GM12878 (cell line): ENCODE results near the gene MYO3B. TPM values are rescaled to one million over a fixed set of nuclear protein-coding genes. Genes with fewer than 3 reads are reported as not detected.

Experiments
- ATAC-seq: fragments of 200-7000 bp; cut with Tn5 transposase; 3 replicates; pipeline ENCODE4 v1.9.1; 2020; ENCODE audit warnings: mild to moderate bottlenecking, moderate library complexity
- BruUV-seq: library from RNA; stranded (reverse); fragments of 400-500 nt; replicated peaks from 2 replicates; lab custom pipeline; 2021; lab: Mats Ljungman, UMichigan
- CTCF ChIA-PET: fragments of 300-600 bp; sonication (Branson Sonifier 250); formaldehyde crosslinking; extraction: SDS; loops from one replicate; lab custom pipeline; 2021; ENCODE audit warnings: inconsistent platforms; lab: Yijun Ruan, JAX
- POLR2A ChIA-PET: fragments of 350-600 bp; formaldehyde crosslinking; extraction: SDS; loops from one replicate; lab custom pipeline; 2021; ENCODE audit warnings: inconsistent platforms; lab: Charles Lee
- RAD21 ChIA-PET: fragments of 300-600 bp; sonication (Branson Sonifier 250); formaldehyde crosslinking; loops from one replicate; lab custom pipeline; 2023; ENCODE audit warnings: antibody characterized with exemption; ENCODE audit not compliant: unreplicated experiment; lab: Charles Lee
- SMC1A ChIA-PET: fragments of 300-600 bp; sonication (Branson Sonifier 250); formaldehyde crosslinking; loops from one replicate; lab custom pipeline; 2023; ENCODE audit not compliant: unreplicated experiment, uncharacterized antibody; lab: Charles Lee
- DNase-seq: peaks from one replicate; pipeline ENCODE4 v3.0.0-alpha.2; 2011; ENCODE audit warnings: low read depth, low spot score
- FAIRE-seq: peaks from 3 replicates; lab custom pipeline; 2011; peaks lifted over from hg19 to GRCh38; lab: Jason Lieb, UNC
- H2AFZ ChIP-seq: 2 replicates; pipeline ENCODE4 v1.6.0; 2011; ENCODE audit warnings: low read depth, low read length, control low read depth; ENCODE audit not compliant: control insufficient read depth
- H3K27ac ChIP-seq: 2 replicates; pipeline ENCODE4 v1.5.1; 2011; ENCODE audit warnings: control low read depth; ENCODE audit not compliant: control insufficient read depth, insufficient read depth
- H3K27me3 ChIP-seq, 2 experiments: replicated peaks in 1 of 2; 2 replicates each; pipeline versions ENCODE4 v1.6.0 to v1.6.1; 2011; ENCODE audit warnings: low read length in 1 of 2; ENCODE audit not compliant: control insufficient read depth in 2 of 2, insufficient read depth in 2 of 2
- H3K36me3 ChIP-seq, 2 experiments: 2 replicates each; pipeline ENCODE4 v1.5.1; 2011; ENCODE audit warnings: low read length in 1 of 2; ENCODE audit not compliant: control insufficient read depth in 2 of 2, insufficient read depth in 2 of 2
- H3K4me1 ChIP-seq: 2 replicates; pipeline ENCODE4 v1.6.1; 2011; ENCODE audit warnings: mild to moderate bottlenecking, low read length, moderate library complexity, mixed read lengths; ENCODE audit not compliant: control insufficient read depth, insufficient read depth
- H3K4me2 ChIP-seq: 2 replicates; pipeline ENCODE4 v1.6.0; 2011; ENCODE audit warnings: control low read depth; ENCODE audit not compliant: control insufficient read depth, insufficient read depth
- H3K4me3 ChIP-seq: fragments of 200-600 bp; sonication (generic); 2 replicates; pipeline ENCODE4 v1.5.1; 2016
- H3K79me2 ChIP-seq: 2 replicates; pipeline ENCODE4 v1.6.0; 2011; ENCODE audit warnings: low read length; ENCODE audit not compliant: control insufficient read depth, insufficient read depth
- H3K9ac ChIP-seq: 2 replicates; pipeline ENCODE4 v1.8.0; 2011; ENCODE audit warnings: low read length, control low read depth, mixed read lengths; ENCODE audit not compliant: control insufficient read depth, insufficient read depth
- H3K9me3 ChIP-seq: replicated peaks from 3 replicates; pipeline ENCODE4 v1.5.1; 2011; ENCODE audit warnings: mild to moderate bottlenecking, low read length; ENCODE audit not compliant: control insufficient read depth, insufficient read depth
- H4K20me1 ChIP-seq: 2 replicates; pipeline ENCODE4 v1.6.0; 2011; ENCODE audit not compliant: control insufficient read depth, insufficient read depth
- BRCA1 ChIP-seq: IDR thresholded peaks from 2 replicates; pipeline ENCODE4 v1.6.1; 2011; ENCODE audit warnings: low read depth, low read length, improper control_type of control experiment
- CREM ChIP-seq: IDR thresholded peaks from 2 replicates; pipeline ENCODE4 v1.6.1; 2014; ENCODE audit warnings: antibody characterized with exemption, low read depth
- EP300 ChIP-seq, 2 experiments: fragments of 150-350 bp in 1 of 2; IDR thresholded peaks; 2 replicates each; pipeline ENCODE4 v1.6.1; 2011 to 2012; ENCODE audit warnings: low read depth in 2 of 2, low read length in 2 of 2, borderline replicate concordance in 1 of 2, improper control_type of control experiment in 1 of 2, inconsistent platforms in 1 of 2; ENCODE audit not compliant: control insufficient read depth in 1 of 2
- GABPA ChIP-seq: IDR thresholded peaks from 2 replicates; pipeline ENCODE4 v1.6.1; 2014; ENCODE audit warnings: antibody characterized with exemption, low read depth, mild to moderate bottlenecking, inconsistent platforms
- HDAC2 ChIP-seq: fragments of 200-600 bp; sonication (generic); IDR thresholded peaks from 2 replicates; pipeline ENCODE4 v1.6.1; 2017
- MTA3 ChIP-seq: IDR thresholded peaks from 2 replicates; pipeline ENCODE4 v1.6.1; 2012; ENCODE audit warnings: low read length, inconsistent platforms, borderline replicate concordance
- NR2C2 ChIP-seq: IDR thresholded peaks from 2 replicates; pipeline ENCODE4 v1.6.1; 2011; ENCODE audit warnings: borderline replicate concordance, low read depth; ENCODE audit not compliant: control insufficient read depth, insufficient read length
- POLR2AphosphoS2 ChIP-seq: IDR thresholded peaks from 2 replicates; pipeline ENCODE4 v1.6.1; 2011; ENCODE audit warnings: low read depth, mild to moderate bottlenecking, low read length, improper control_type of control experiment, moderate library complexity
- POU2F2 ChIP-seq: IDR thresholded peaks from 3 replicates; pipeline ENCODE4 v1.6.1; 2011; ENCODE audit warnings: low read depth, mild to moderate bottlenecking, low read length, borderline replicate concordance
- RB1 ChIP-seq: fragments of 450-650 bp; formaldehyde crosslinking; IDR thresholded peaks from 2 replicates; pipeline ENCODE4 v1.6.1; 2017; ENCODE audit warnings: mild to moderate bottlenecking, borderline replicate concordance
- RELB ChIP-seq: fragments of 450-650 bp; IDR thresholded peaks from 2 replicates; pipeline ENCODE4 v1.6.1; 2017; ENCODE audit warnings: low read depth, mild to moderate bottlenecking, moderate library complexity
- SUPT20H ChIP-seq: IDR thresholded peaks from 2 replicates; pipeline ENCODE4 v1.6.1; 2011; ENCODE audit warnings: low read depth, mild to moderate bottlenecking, low read length, moderate library complexity, borderline replicate concordance; ENCODE audit not compliant: control insufficient read depth
- ZNF217 ChIP-seq: fragments of 450-650 bp; IDR thresholded peaks from 2 replicates; pipeline ENCODE4 v1.6.1; 2017; ENCODE audit warnings: antibody characterized with exemption, mild to moderate bottlenecking
- WGBS: methylation state at CpG from one replicate; pipeline ENCODE4 v1.1.6; 2016; ENCODE audit warnings: low lambda C conversion rate; ENCODE audit not compliant: insufficient replicate concordance, insufficient coverage; ENCODE audit errors: missing lambda C conversion rate; 5-methylcytosine and 5-hydroxymethylcytosine counted together
- in situ Hi-C: fragments of 300-500 bp; cut with MboI; formaldehyde crosslinking; loops from 9 replicates; pipeline ENCODE4 v1.14.3; 2018; ENCODE audit warnings: mixed read lengths
- intact Hi-C: fragments of 100-400 bp; cut with micrococcal nuclease; formaldehyde crosslinking; loops from one replicate; pipeline ENCODE4 v1.14.2; 2022; ENCODE audit not compliant: unreplicated experiment
- polyA plus RNA-seq, 11 experiments: library from polyadenylated mRNA; depleted of rRNA in 4 of 11; unstranded in 6 of 11; stranded (reverse) in 5 of 11; fragments of >200 nt; fragmentation: Nextera tagmentation in 4 of 11; fragmentation: Illumina TruSeq in 1 of 11; extraction: Ambion mirVana in 4 of 11; extraction: Trizol in 1 of 11; gene quantifications; 1 replicate in 1 of 11; 2 replicates in 10 of 11; pipeline versions ENCODE4 v1.2.1 to v1.2.3, GENCODE V29; 2011 to 2016; ENCODE audit warnings: inconsistent platforms in 2 of 11, missing spikeins in 2 of 11, low read depth in 1 of 11
- total RNA-seq, 4 experiments: library from RNA; depleted of rRNA in 3 of 4; stranded (reverse); fragments of >200 nt in 3 of 4; fragmentation: Illumina TruSeq in 1 of 4; extraction: Trizol in 1 of 4; gene quantifications; 2 replicates each; pipeline versions ENCODE4 v1.2.1 to v1.2.3, GENCODE V29; 2013 to 2021
- TF ChIP-seq, protein P1 (sequence below): fragments of 450-650 bp; formaldehyde crosslinking; IDR thresholded peaks from 2 replicates; pipeline ENCODE4 v1.5.0; 2022; ENCODE audit warnings: mild to moderate bottlenecking, missing genetic modification characterization

The MYO3B gene
- total and polyA plus RNA-seq, 10 of the 15 experiments (the other 5 are each of a cell fraction or from before 2014, with no cell fraction given) = 1.1 to 7.1 (median 2.1) TPM

DNA sequence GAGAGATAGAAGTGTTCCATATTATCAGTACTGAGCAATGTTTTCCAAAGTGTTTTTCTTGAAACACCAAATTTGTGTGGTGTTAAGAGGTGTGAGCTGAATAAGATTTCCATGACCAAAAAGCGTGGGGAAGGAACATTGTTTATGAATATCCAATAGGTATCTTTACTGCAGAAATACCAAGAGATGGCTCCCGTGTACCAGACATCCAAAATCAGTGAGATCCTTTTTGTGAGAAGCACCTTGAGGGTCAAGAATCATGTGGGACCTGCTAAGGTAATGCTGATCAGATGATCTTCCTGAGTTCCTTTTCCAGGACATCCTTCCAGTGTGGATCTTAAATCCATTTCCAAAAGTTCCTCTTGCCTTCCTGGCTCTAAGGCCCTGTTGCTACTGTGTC is 246.0 kb downstream of the MYO3B start:
- FAIRE-seq (no peak), DNase-seq (no peak), ATAC-seq (no peak)
- no peak overlapping the region for H3K27ac ChIP-seq
- H3K9me3 ChIP-seq = no peaks in the 10 kb centered on the region
- peaks cover 3% of the 10 kb centered on the region; the same call in 1 of the 2 replicates for H3K4me1 ChIP-seq
- H3K9ac ChIP-seq = no peak overlapping the region
- no peak overlapping the region for H3K4me2 ChIP-seq
- ChIA-PET POLR2A (no interaction called here), CTCF (interaction anchor here (0.9 to 3.1 kb wide), 3 partner anchors 11 to 84 kb away, joined by 4 to 12 read pairs (median 5); no protein-coding TSS in a partner anchor), SMC1A (interaction anchor here (1.5 to 2.4 kb wide), 2 partner anchors 11 to 15 kb away, joined by 4 to 12 read pairs; no protein-coding TSS in a partner anchor), RAD21 (no interaction called here)
- no peaks in the 10 kb centered on the region for H3K27me3 ChIP-seq
- no peaks in the 10 kb centered on the region for H3K36me3 ChIP-seq
- TF ChIP-seq ZNF217 (no peak), POLR2AphosphoS2 (no peak), GABPA (no peak), HDAC2 (no peak), RB1 (no peak), MTA3 (no peak), NR2C2 (no peak), EP300 (IDR thresholded peaks at IDR 0.05; ENCODE audit: borderline replicate concordance in 1 of 2, control insufficient read depth in 1 of 2, low read depth in 2 of 2, low read length in 2 of 2) (no peak), SUPT20H (no peak), RELB (no peak), BRCA1 (no peak), CREM (no peak), POU2F2 (no peak)
- TF ChIP-seq, protein P1, sequence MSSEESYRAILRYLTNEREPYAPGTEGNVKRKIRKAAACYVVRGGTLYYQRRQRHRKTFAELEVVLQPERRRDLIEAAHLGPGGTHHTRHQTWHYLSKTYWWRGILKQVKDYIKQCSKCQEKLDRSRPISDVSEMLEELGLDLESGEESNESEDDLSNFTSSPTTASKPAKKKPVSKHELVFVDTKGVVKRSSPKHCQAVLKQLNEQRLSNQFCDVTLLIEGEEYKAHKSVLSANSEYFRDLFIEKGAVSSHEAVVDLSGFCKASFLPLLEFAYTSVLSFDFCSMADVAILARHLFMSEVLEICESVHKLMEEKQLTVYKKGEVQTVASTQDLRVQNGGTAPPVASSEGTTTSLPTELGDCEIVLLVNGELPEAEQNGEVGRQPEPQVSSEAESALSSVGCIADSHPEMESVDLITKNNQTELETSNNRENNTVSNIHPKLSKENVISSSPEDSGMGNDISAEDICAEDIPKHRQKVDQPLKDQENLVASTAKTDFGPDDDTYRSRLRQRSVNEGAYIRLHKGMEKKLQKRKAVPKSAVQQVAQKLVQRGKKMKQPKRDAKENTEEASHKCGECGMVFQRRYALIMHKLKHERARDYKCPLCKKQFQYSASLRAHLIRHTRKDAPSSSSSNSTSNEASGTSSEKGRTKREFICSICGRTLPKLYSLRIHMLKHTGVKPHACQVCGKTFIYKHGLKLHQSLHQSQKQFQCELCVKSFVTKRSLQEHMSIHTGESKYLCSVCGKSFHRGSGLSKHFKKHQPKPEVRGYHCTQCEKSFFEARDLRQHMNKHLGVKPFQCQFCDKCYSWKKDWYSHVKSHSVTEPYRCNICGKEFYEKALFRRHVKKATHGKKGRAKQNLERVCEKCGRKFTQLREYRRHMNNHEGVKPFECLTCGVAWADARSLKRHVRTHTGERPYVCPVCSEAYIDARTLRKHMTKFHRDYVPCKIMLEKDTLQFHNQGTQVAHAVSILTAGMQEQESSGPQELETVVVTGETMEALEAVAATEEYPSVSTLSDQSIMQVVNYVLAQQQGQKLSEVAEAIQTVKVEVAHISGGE (CRISPR knock-in tag) = no peak
- WGBS = 0% methylated on average over 2 of the region's 2 CpGs
- in situ Hi-C loops = no loop called here
- no peak overlapping the region for H2AFZ ChIP-seq
- intact Hi-C loops = no loop called here
- H3K4me3 ChIP-seq = no peak overlapping the region
- BruUV-seq = no TSS peak
- no peaks in the 10 kb centered on the region for H4K20me1 ChIP-seq
- H3K79me2 ChIP-seq = no peaks in the 10 kb centered on the region
